COLO668 (cell line): ENCODE measurements around the gene SLC30A5.
A peak's percentile ranks its signal among the peaks of the same experiment; 100 is the strongest.
"Not testable (repeated sequence)": the region's sequence is repeated elsewhere in the genome, so short reads cannot be mapped to it uniquely, and the experiment has no call there.

Experiments
- DNase-seq: peaks from one replicate; lab custom pipeline; 2025; ENCODE audit not compliant: unreplicated experiment; lab: John Stamatoyannopoulos, UW

SLC30A5 gene

DNA sequence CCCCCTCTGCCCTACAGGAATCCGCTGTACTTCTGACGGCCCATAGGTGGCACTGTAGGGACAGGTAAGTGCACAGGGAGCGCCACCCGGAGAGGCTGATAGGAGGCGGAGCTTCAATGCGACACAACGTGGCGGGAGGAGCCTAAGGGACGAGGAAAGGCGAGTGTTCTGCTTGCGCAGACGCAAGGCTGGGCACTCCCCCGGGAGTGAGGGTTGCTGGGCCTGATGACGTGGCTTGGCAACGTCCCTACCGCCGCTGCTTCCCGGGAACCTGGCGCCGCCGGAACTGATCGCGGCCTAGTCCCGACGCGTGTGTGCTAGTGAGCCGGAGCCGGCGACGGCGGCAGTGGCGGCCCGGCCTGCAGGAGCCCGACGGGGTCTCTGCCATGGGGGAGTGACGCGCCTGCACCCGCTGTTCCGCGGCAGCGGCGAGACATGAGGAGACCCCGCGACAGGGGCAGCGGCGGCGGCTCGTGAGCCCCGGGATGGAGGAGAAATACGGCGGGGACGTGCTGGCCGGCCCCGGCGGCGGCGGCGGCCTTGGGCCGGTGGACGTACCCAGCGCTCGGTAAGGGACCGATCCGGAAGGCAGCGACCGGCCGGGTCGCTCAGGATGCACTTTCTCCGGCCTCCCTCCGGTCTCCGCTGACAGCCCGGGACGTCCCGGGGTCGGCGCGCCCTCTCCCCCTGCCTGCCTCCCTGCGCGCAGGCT, at the start of gene SLC30A5:
Gene SLC30A5, plus strand, starts transcription at position 244 of the 712 bp plus-strand sequence. Its CDS starts 242 bp downstream, at position 486.
- peak; percentile 96 for DNase-seq

GRCh38 chr5:69045213-69045612, 48.6 kb upstream of the SLC30A5 start:
- not testable (repeated sequence) for DNase-seq

- peak; percentile 3 for DNase-seq
These were observed 47.3 kb upstream of the SLC30A5 start for GRCh38 chr5:69046375-69046957.

GRCh38 chr5:69048230-69048629, 45.6 kb upstream of the SLC30A5 start:
- DNase-seq = no peak

GRCh38 chr5:69049151-69049550, 44.7 kb upstream of the SLC30A5 start:
- DNase-seq = no peak

- DNase-seq = no peak
These were observed 44.0 kb upstream of the SLC30A5 start for GRCh38 chr5:69049796-69050195.

DNA sequence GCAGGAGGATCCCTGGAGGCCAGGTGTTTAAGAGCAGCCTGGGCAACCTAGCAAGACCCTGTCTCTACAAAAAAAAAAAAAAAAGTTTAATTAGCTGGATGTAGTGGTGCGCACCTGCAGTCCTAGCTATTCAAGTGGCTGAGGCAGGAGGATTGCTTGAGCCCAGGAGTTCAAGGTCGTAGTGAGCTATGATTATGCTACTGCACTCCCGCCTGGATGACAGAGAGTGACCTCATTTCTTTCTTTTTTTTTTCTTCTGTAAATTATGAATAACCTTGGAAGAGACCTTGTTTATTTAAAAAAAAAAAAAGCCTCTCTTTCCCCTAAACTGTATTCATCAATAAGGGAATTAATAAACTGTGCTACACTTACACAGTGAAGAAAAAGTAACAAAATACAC, 43.6 kb upstream of the SLC30A5 start:
- DNase-seq = no peak

- no peak for DNase-seq
These were observed 41.6 kb upstream of the SLC30A5 start for GRCh38 chr5:69052181-69052580.

DNA sequence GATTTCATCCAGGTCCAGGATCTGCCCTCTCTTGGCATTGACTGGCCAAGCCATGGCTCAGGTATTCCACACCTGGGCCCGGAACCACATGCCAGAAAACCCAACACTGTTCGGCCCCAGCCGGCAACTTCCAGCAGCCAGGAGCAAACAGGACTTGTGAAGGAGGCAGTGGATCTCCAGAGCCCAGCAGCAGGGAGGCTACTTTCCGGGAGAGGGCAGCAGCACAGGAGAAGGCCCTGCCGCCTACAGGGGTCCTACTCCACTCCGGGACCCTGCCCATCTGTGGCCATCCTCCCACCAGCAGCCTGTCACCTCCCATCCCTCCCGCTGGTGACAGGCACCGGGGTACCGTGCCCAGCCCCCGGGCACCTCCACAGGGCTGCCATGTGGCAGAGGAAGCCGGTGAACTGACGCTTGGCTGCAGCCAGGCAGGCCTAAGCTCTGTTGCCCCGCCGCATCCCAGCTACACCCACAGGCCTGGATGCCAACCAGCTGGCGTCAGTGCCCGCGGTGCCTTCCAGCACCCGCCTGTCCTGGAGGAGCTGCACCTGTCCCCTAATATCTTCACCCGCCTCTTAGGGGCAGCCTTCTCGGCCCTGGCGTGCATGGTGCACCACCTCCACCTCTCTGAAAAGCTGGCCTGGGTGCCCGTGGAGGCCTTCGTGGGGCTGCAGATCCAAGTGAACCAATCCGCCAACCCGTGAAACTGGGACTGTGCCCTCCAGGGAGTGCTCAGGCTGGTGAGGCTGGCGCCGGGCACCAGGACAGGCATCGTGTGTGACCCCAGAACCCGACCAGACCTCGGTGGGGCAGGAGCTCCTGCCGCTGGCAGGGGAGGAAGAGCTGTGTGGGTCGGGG, 18.9 kb upstream of the SLC30A5 start:
- no peak for DNase-seq

GRCh38 chr5:69075522-69076179, 18.2 kb upstream of the SLC30A5 start:
- DNase-seq = no peak

DNA sequence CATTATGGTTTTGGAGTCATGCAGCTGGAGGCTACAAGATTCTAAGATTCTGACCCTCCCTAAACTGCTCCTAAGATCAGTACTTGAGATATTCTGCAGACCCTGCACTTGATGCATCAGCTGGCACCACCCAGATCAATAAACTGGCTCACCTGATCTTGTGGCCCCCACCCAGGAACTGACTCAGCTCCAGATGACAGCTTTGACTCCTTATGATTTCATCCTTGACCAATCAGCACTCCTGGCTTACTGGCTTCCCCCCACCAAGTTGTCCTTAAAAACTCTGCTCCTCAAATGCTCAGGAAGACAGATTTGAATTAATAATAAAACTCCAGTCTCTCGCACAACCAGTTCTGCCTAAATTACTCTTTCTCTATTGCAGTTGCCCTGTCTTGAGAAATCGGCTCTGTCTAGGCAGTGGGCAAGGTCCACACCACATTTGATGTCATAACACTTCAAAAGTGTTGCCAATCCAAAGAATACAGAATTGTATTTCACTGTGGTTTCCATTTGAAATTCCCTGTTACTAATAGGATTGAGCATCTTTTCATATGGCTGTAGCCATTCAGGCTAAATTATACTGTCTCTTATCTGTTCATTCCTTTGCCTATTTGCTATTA, 14.8 kb upstream of the SLC30A5 start:
- DNase-seq = no peak

- DNase-seq = no peak
These were observed 14.3 kb upstream of the SLC30A5 start for GRCh38 chr5:69079556-69079955.

DNA sequence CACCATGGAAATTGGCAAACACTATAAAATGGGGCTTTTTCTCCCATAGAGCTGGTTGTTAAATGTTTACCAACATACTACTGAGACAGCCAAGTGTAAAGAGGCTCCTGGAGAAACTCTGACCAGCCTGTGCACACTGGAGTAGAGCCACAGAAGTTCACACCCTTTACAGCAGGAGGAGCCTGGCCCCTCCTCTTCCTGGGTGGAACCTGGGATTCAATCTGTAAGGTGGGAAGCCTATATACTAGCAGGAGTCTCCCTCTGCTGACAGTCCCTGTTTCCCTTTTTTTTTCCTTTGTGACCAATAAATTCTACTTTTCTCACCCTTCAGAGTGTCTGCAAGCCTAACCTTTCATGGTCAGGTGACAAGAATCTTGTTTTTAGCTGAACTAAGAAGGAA, 10.4 kb upstream of the SLC30A5 start:
- DNase-seq = no peak

DNA sequence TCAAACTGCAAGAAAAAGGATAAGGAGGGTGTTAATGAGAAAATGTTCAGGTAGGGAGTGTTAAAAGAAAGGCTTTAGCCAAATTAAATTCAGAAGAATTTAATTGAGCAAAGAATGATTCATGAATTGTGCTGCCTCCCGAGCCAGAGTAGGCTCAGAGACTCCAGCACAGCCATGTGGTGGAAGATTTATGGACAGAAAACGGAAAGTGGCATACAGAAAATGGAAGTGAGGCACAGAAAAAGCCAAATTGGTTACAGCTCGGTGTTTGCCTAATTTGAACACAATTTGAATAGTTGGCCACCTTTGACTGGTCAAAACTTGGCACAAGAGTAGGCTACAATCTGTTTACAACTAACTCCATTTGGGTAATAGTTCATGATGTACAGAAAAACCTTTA, 9.6 kb upstream of the SLC30A5 start:
- DNase-seq = no peak

- DNase-seq = no peak
These were observed 8.9 kb upstream of the SLC30A5 start for GRCh38 chr5:69084903-69085302.

- DNase-seq = no peak
These were observed 7.6 kb upstream of the SLC30A5 start for GRCh38 chr5:69086206-69086605.

- DNase-seq = not testable (repeated sequence)
These were observed 5.8 kb upstream of the SLC30A5 start for GRCh38 chr5:69088006-69088405.

DNA sequence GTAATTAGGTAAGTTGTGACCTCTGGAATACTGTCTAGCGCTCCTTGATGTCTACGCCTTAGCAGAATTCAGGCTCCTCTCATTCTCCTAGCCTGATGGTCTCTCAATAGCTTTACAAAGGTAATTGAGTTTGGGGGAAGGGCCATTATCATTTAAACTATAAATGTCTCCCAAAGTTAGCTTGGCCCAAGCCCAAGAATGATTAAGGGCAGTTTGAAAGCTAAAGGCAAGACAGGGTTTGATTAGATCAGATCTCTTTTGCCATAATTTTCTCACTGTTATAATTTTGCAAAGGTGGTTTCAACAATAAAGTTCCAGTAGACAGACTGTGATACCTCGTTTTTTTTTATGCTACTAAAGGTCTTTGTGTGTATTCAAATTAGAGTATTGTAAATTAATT, 3.7 kb upstream of the SLC30A5 start:
- no peak for DNase-seq

GRCh38 chr5:69091771-69092170, 2.0 kb upstream of the SLC30A5 start:
- no peak for DNase-seq

- no peak for DNase-seq
These were observed 845 bp upstream of the SLC30A5 start for GRCh38 chr5:69092969-69093368.

GRCh38 chr5:69099302-69099701, 5.5 kb downstream of the SLC30A5 start:
- no peak for DNase-seq
